Stimulated activated CD4-positive, alpha-beta T cell treated with anti-CD3 and anti-CD28 coated beads, Interleukin-4, amount 100 ng/mL, for 48 hours (primary cell): ENCODE measurements around the gene ADCY5.
A peak's percentile ranks its signal among the peaks of the same experiment; 100 is the strongest.

Source experiments
- DNase-seq, 2 donors: peaks; one replicate each; pipeline ENCODE4 v3.0.0-alpha.2; 2020; ENCODE audit warnings: low read depth in 2 of 2

ADCY5 gene

GRCh38 chr3:123286308-123287023 lies 162.4 kb downstream of the ADCY5 start:
- DNase-seq = peak; percentile 22 to 29

GRCh38 chr3:123285931-123286307 lies 163.0 kb downstream of the ADCY5 start:
- DNase-seq = no peak

GRCh38 chr3:123285479-123285878 lies 163.4 kb downstream of the ADCY5 start:
- DNase-seq = no peak

- no peak for DNase-seq
Measured at GRCh38 chr3:123285066-123285465, 163.8 kb downstream of the ADCY5 start.

GRCh38 chr3:123284399-123285010 lies 164.4 kb downstream of the ADCY5 start:
- DNase-seq = no peak

GRCh38 chr3:123283657-123284398 lies 165.1 kb downstream of the ADCY5 start:
- no peak for DNase-seq

GRCh38 chr3:123283074-123283473 lies 165.8 kb downstream of the ADCY5 start:
- no peak for DNase-seq

- no peak for DNase-seq
Measured at GRCh38 chr3:123282461-123282860, 166.4 kb downstream of the ADCY5 start.

GRCh38 chr3:123281929-123282328 lies 167.0 kb downstream of the ADCY5 start:
- DNase-seq = no peak

- DNase-seq = no peak
Measured at GRCh38 chr3:123281406-123281805, 167.5 kb downstream of the ADCY5 start.

GRCh38 chr3:123279121-123279520 lies 169.8 kb downstream of the ADCY5 start:
- no peak for DNase-seq

- no peak for DNase-seq
Measured at GRCh38 chr3:123278446-123278845, 170.4 kb downstream of the ADCY5 start.

GRCh38 chr3:123277106-123277505 lies 171.8 kb downstream of the ADCY5 start:
- no peak for DNase-seq

GRCh38 chr3:123276346-123277006 lies 172.4 kb downstream of the ADCY5 start:
- no peak for DNase-seq

GRCh38 chr3:123275691-123276090 lies 173.2 kb downstream of the ADCY5 start:
- DNase-seq = no peak

GRCh38 chr3:123272547-123272946 lies 176.3 kb downstream of the ADCY5 start:
- DNase-seq = no peak

- DNase-seq = no peak
Measured at GRCh38 chr3:123271466-123272159, 177.3 kb downstream of the ADCY5 start.

- no peak for DNase-seq
Measured at GRCh38 chr3:123270818-123271217, 178.1 kb downstream of the ADCY5 start.

GRCh38 chr3:123267821-123268220 lies 181.1 kb downstream of the ADCY5 start:
- no peak for DNase-seq

- DNase-seq = no peak
Measured at GRCh38 chr3:123263941-123264340, 184.9 kb downstream of the ADCY5 start.

GRCh38 chr3:123262868-123263267 lies 186.0 kb downstream of the ADCY5 start:
- no peak for DNase-seq

GRCh38 chr3:123262226-123262625 lies 186.7 kb downstream of the ADCY5 start:
- no peak for DNase-seq
